GM18502 (cell line): Measurements from ENCODE around the gene CREB5.
"Not testable (repeated sequence)": the region's sequence is repeated elsewhere in the genome, so short reads cannot be mapped to it uniquely, and the experiment has no call there.

ENCODE experiments used
- ATAC-seq: cut with Tn5 transposase; IDR thresholded peaks from one replicate; pipeline ENCODE4 v1.9.1; 2021; ENCODE audit warnings: mild to moderate bottlenecking; ENCODE audit not compliant: unreplicated experiment, poor library complexity

Gene CREB5

GRCh38 chr7:28597284-28597683 is 185.0 kb downstream of the CREB5 start:
- no peak for ATAC-seq

- ATAC-seq, result not testable (repeated sequence)
Observed at GRCh38 chr7:28598037-28598436, 185.7 kb downstream of the CREB5 start.

DNA sequence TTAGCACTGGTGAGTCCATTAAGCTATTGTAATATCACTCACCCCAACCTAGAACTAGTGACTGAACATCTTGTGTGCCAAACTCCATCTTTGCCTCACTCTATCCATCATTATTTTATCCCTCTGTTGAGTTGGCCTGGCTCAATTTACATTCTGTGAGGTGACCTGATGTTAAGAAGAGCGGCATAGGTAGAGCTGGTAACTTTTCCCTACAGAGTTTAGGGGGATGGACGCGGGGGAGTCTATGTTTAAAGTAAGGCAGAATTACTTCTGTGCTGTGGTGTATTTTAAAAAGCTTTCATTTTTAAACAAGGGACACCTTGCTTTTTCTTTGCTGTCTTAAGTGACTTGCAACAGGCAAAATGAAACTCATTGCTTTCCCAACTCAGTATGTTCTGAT is 186.3 kb downstream of the CREB5 start:
- no peak for ATAC-seq

DNA sequence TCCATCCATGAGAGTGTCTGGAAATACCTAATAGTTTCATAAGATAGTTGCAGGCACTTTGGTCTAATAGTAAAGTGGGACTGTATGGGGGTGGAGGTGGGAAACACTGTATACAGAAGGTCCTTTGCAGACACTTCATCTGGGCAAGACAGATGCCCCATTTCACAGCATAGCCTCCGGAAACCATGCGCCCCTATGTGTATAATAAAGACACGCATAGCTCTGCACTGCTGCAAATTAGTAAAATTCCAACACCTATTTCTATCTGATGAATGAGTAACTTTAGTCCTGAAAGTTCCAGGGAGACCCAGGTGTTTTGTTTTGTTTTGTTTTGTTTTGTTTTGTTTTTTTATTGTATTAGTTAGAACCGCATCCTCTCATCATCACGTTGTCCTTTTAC is 187.1 kb downstream of the CREB5 start:
- ATAC-seq, result no peak

- ATAC-seq, result no peak
Observed at GRCh38 chr7:28602282-28602681, 190.0 kb downstream of the CREB5 start.

- ATAC-seq, result no peak
Observed at GRCh38 chr7:28605427-28606085, 193.2 kb downstream of the CREB5 start.

DNA sequence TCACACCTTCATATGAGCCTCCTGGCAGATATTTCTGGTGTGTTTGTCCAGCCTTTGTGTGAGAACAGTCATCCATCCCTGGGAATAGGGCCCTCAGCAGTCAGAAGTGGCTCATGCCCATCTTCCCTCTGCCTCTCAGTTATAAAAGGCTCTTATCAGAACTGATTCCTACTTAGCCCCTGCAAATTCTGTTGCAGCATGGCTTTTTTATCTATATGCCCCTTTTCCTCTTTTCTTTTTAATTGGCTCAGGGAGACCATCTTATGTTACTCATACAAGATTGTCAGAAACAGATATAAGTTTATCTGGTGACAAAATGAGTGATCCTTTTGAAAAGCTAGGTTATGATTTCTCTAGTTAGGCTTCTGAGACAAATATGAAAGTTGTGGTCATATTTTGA is 194.1 kb downstream of the CREB5 start:
- ATAC-seq, result no peak

GRCh38 chr7:28607855-28608193 is 195.5 kb downstream of the CREB5 start:
- ATAC-seq, result no peak

GRCh38 chr7:28608237-28608656 is 195.9 kb downstream of the CREB5 start:
- no peak for ATAC-seq

- ATAC-seq, result no peak
Observed at GRCh38 chr7:28608731-28609130, 196.4 kb downstream of the CREB5 start.

GRCh38 chr7:28609608-28610007 is 197.3 kb downstream of the CREB5 start:
- no peak for ATAC-seq

DNA sequence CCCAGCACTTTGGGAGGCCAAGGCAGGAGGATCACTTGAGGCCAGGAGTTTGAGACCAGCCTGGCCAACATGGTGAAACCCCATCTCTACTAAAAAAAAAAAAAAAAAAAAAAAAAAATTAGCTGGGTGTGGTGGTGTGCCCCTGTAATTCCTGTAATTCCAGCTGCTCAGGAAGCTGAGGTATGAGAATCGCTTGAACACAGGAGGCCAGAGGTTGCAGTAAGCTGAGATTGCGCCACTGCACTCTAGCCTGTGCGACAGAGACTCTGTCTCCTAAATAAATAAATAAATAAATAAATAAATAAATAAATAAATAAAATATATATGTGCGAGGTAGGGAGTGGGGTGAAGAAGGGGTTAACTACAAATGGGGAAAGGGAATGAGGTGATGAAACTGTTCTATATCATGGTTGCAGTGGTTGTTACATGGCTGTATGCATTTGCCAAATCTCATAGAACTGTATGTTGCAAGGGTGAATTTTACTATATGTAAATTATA is 199.1 kb downstream of the CREB5 start:
- ATAC-seq, result not testable (repeated sequence)

- no peak for ATAC-seq
Observed at GRCh38 chr7:28613262-28613661, 200.9 kb downstream of the CREB5 start.

GRCh38 chr7:28615091-28615490 is 202.8 kb downstream of the CREB5 start:
- ATAC-seq, result no peak

DNA sequence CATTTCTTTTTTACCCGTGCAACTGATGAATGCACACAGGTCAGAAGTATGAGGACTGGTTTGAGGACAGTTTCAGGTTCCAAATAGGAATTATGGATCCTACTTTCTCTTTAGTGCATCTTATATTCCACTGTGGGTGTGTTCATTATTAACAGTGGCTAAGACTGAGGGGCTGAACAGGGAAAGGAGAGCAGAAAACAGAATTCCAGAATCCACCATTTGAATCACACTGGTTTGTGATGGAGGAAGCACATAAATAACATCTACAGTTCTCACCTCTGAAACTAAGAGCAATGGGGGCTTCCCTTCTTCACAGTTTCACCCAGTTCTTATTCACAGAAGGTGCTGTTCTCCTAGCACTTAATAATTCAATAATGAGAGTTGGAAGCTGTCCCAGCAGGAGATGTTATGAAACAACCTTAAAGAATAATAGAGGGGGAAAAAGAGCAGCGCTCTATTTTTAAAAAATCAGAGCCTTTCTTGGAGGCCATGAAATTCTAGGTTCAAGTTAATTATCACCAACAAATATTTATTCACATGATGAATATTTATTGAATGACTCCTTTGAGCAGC is 205.1 kb downstream of the CREB5 start:
- no peak for ATAC-seq

DNA sequence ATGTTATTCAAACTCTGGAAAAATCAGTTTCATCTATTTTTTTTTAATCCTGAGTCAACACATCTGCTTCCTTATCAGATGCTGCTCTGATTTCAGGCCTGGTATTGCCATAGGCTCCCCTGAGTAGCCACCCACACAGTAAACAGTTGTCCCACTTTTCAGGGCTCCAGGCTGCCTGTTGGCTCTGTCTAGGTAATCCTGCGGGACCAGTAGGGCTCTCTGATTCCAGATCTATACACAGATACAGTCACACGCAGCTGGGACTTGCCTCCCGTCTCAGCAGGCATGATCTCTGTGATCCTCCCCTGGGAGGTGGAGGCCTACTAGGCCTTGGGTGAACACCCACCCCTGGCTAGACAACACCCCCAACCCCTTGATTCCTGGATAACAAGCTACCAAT is 206.1 kb downstream of the CREB5 start:
- ATAC-seq, result no peak

- no peak for ATAC-seq
Observed at GRCh38 chr7:28619256-28619655, 206.9 kb downstream of the CREB5 start.

DNA sequence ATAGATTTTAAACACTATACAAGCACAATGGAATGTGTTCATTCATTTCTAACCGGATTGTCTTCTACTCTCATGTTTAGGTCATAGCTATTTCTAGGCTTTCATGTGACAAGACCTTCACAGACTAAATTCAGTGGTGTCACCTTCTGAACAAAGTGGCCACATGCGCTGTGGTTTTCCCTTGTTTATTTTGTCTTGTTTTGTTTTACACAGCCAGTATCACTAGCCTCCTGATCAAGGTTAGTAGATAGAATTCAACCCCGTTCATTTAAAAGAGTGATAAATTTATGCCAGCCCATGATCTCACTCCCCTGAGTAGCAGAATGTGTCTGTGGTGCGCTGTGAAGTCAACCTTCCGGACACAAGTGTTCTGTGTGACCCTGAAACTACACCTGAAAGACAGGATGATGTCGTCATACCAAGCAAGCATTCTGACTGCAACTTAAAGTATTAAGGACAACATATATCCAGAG is 209.1 kb downstream of the CREB5 start:
- no peak for ATAC-seq

- ATAC-seq, result no peak
Observed at GRCh38 chr7:28623105-28623730, 210.9 kb downstream of the CREB5 start.

DNA sequence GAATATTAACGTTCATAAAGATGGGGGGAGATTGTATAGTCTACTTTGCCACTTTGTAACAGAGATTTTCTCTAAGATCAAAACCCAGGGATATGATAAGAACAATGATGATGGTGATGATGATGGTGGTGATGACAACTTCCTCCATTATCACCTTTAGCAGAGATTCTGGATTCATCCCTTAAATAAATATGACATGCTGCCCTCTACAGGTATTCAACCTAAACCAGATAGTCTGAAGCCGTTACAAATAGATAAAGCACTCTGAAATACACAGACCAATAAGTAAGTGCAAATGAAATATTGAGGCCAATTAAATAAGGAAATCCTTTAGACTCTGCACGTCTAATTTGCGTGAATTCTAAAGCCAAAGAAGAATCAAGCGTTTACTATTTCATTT is 211.5 kb downstream of the CREB5 start:
- no peak for ATAC-seq

DNA sequence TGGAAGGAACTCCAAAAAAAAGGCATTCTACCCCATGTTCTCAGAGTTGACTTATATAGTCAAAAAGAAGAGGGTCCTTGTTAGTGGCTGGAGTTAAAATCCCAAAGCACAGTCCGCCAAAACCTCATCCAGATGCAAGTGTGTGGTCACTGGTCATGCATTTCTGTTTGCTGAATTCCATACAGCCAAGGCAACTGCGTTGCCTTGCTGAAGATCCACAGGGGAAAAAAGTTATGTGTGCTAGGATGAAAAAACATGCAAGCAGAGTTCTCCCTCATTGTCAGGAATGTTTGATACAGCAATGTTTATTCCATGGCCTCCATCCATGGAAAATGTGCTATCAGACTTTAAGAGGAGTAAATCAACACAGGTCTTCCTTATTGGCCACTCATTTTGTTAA is 213.1 kb downstream of the CREB5 start:
- no peak for ATAC-seq

DNA sequence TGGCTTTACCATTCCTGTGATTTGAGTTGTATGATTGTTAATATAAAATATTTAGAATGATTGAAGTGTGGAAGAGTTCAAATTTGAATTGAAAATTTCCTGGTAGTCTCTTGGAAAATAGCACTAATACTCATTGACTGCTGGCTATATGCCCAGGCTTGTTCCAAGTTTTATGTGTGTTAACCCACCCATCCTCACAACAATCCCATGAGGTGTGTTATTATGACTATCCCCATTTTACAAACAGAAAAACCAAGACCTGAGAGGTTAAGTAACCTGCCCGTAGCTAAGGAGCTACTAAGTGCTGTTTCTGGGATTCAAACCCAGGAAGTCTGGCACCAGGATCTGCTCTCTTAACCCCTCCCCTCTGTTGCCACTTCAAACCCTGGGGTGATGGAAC is 213.9 kb downstream of the CREB5 start:
- no peak for ATAC-seq
